ENCODE data around the gene MAMDC4.
"Not testable (repeated sequence)": the region's sequence is repeated elsewhere in the genome, so short reads cannot be mapped to it uniquely, and the experiment has no call there.

MAMDC4 gene

DNA sequence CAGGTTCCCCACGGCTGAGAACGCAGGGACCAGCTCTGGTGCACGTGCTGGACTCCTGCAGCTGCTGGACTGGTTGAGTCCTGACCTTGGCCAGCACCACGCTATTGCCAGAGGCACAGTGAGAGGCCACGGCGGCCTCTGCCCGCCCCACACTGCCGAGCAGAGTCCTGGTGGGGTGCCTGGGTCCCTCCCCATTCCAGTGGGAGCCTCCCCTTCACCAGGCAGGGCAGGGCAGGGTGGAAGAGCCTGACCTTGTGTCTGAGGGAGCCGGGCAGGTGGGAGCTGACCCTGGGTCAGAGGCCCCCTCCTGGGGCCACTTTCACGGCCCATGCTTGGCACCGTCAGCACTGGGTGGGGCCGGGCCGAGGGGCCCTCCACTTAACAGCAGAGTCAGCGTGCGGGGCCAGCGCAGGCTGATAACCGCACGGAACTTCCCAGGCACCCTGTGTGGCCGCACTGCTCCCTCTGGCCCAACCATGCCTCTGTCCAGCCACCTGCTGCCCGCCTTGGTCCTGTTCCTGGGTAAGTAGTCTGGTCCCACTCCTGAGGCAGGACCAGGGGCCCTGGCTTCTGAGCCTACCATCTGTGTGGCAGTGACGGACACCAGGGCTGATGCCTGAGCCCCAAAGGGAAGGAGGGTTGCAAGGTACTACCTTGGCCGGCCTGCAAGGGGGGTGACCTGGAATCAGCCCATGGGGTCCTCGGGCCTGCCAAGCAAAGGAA lies at the start of gene MAMDC4:
Gene MAMDC4, plus strand, starts transcription at position 406 of the 723 bp plus-strand sequence. Its CDS starts 71 bp downstream, at position 477.
- no peak for DNase-seq

GRCh38 chr9:136803009-136803550 lies 49.1 kb upstream of the MAMDC4 start:
- not testable (repeated sequence) for DNase-seq

- DNase-seq, result no peak
These were observed 48.3 kb upstream of the MAMDC4 start for GRCh38 chr9:136803551-136804508.

- DNase-seq, result no peak
These were observed 47.5 kb upstream of the MAMDC4 start for GRCh38 chr9:136804509-136805206.

- no peak for DNase-seq
These were observed 46.9 kb upstream of the MAMDC4 start for GRCh38 chr9:136805207-136805740.

GRCh38 chr9:136806067-136806466 lies 46.1 kb upstream of the MAMDC4 start:
- DNase-seq, result no peak

- no peak for DNase-seq
These were observed 45.4 kb upstream of the MAMDC4 start for GRCh38 chr9:136806631-136807201.

- DNase-seq, result peak; percentile 58
These were observed 44.7 kb upstream of the MAMDC4 start, which contains the start of gene RABL6 for GRCh38 chr9:136807281-136808074. TSS of gene RABL6 (plus strand) at chr9:136807948. CDS start at chr9:136808197, 249 bp downstream.

DNA sequence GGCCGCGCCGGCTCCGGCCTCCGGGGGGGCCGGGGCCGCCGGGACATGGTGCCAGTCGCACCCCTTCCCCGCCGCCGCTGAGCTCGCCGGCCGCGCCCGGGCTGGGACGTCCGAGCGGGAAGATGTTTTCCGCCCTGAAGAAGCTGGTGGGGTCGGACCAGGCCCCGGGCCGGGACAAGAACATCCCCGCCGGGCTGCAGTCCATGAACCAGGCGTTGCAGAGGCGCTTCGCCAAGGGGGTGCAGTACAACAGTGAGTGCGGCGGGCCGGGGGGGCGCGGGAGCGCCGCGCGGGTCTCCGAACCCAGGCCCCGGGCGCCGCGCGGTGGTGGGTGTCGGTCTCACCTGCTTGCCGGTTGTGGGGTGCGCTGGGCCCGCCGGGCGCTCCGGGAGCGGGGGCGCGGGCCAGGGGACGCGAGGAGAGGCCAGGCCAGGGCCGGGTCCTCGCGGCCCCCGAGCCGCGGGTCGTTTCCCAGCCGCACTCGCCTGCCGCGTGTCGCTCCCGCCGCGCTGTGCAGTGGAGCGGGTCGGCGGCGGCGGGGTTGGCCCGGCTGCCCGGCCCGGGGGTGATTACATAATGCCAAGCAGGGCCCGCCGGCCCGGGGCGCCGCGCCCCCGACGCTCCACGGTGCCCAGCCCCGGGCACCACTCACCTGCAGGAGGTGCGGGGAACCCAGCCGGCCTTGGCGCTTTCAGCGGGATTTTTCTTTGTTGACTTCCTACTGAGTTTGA lies 43.9 kb upstream of the MAMDC4 start:
- DNase-seq, result no peak

DNA sequence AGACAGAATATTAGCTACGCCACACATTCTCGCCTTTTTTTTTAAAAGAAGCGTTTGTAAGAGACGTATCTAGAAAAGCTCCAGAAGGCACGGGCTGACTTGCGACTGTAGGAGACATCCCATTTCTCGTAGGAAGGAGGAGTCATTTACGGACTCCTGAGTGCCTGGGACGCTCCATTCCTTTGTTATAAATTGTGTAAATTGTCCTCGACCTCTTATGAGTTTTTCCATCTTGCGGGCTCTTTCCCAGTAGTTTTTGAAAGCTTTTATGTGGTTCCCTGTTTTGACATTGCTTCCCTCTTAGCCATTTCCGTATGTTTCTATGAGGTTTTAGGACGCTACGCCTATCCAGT lies 43.4 kb upstream of the MAMDC4 start:
- no peak for DNase-seq

- DNase-seq, result no peak
These were observed 37.3 kb upstream of the MAMDC4 start for GRCh38 chr9:136814725-136815421.

DNA sequence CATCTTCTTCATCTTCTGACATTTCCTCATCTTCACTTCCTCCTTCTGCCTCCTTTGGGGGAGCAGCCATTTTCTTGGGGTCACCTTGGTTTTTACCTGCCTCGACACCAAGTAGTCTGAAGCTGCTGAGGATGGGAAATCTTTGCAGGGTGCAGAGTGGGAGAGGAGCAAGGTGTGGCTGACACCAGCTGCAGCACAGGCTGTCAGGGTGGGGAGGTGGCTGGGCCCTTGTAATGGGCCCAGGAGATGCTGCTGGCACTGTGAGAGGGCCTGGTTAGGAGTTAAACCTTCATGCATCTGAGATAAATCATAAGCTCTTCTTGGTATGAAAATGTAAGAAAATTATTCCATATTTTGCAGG lies 36.7 kb upstream of the MAMDC4 start:
- no peak for DNase-seq

GRCh38 chr9:136820971-136821825 lies 30.9 kb upstream of the MAMDC4 start:
- no peak for DNase-seq

DNA sequence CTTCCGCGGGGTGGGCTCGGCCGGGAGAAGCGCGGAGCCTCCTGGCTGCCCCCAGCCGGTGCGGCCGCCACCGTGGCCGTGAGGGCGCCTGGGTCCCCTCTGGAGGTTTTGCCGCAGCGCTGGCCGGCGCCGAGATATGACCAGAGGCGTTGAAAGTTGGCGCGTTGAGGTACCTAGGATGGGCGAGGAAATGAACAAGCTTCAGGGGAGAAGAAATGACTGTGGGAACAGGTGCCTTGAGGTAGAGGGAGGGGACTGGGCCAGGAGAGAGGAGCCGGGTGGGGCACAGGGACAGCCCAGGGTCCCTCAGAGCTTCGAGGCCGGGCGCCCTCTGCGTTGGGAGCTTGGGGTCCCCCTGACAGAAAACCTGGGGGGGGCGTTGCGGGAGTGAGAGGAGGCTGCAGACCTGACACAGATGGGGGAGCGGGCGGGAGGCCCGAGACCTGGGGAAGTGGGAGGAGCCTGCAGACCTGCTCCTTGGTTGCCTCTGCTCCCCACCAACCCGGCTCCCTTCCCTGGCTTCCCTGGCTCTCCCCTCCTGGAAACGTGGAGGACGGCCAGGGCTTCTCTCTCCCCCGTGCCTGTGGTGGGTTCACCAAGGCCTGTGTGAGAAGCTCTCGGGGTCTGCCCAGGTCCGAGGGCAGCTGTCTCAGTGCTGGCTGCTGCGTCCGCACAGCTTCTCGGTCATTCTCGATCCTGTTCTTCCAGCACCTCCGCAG lies 30.2 kb upstream of the MAMDC4 start:
- no peak for DNase-seq

- no peak for DNase-seq
These were observed 28.8 kb upstream of the MAMDC4 start for GRCh38 chr9:136823136-136824046.

DNA sequence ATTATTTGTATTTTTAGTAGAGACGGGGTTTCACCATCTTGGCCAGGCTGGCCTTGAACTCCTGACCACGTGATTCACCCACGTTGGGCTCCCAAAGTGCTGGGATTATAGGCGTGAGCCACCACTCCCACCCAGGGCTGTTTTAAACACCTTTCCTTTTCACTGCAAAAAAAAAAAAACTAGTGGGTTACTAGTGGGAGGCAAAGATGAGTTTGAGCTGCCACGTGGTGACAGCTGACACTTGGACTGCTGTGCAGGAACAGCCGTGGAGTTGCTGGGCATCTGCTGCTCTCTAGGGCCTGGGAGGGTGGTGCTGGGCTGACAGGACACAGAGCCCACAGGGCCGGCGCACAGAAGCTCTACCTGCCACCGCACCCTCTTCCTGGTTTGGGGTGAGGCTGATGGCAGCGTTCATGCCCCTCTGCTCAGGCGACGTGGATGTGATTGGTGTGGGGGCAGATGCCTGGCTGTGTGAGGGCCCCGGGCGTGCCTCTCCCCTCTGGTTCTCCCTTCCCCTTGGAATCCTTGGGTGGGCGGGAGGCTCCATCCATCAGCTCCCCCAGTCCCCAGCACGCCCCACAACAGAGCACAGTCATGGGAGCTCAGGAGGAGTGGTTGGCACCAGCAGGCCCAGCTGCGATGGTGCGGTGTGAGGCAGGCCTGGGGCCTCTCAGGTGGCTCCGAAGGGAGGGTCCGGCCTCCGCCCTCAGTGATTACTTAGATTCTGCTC lies 27.5 kb upstream of the MAMDC4 start:
- no peak for DNase-seq

All from NK-92 treated with Interleukin-12 subunit alpha and Interleukin-12 subunit beta, amount 100 ng/mL, for 24 hours (cell line).